Measurements from ENCODE around the gene NRXN2.

DNA sequence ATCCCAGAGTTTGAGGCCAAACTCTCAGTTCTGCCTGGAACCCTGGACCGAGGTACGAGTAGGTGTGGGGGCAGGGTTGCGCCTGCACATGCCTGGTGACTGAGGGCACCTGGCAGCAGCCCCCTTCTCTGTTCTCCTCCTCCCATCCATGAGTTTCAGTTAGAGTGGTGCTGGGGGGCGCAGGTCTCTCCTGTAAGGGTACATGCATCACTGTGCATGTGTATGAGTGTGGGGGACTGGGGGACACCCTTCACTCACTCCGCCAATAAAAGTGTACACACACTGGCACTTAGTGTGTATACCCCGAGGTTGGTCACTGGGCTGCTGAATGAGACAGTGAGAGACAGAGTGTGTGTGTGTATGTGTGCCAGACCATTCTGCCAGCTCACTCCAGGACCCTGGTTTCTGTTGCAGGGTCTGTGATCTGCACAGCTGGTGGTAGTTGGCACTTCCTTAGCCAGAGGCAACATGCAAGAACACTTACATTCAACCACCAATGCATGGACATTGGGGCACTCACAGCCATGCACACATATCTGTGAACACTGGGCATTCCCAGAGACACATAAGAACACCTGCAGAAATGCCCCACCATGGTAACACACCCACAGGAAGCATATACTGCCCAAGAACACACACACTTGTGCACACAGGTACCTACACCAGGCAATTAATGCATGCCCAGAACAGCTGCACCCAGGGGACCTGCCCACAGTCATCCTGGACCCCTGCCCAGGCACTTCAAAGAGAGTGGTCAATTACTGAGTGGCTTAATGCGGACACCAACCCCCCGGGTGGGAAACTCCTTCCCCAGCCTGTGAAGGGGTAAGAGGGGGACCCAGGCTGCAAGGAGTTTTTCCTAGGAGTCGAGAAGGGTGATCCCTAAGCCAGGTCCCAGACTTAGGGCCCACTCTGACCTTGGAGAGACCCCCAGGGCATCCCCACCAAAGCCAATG is 1.2 kb upstream of the NRXN2 start:
- no peak for TF ChIP-seq STAT3 (IDR thresholded peaks at IDR 0.05; ENCODE audit: low read depth, low read length)
- no peak for TF ChIP-seq POLR2A (IDR thresholded peaks at IDR 0.05; ENCODE audit: low read depth, low read length)
- TF ChIP-seq ASH2L (IDR thresholded peaks at IDR 0.05; ENCODE audit: borderline replicate concordance, low read depth), result no peak
- TF ChIP-seq, protein P1, sequence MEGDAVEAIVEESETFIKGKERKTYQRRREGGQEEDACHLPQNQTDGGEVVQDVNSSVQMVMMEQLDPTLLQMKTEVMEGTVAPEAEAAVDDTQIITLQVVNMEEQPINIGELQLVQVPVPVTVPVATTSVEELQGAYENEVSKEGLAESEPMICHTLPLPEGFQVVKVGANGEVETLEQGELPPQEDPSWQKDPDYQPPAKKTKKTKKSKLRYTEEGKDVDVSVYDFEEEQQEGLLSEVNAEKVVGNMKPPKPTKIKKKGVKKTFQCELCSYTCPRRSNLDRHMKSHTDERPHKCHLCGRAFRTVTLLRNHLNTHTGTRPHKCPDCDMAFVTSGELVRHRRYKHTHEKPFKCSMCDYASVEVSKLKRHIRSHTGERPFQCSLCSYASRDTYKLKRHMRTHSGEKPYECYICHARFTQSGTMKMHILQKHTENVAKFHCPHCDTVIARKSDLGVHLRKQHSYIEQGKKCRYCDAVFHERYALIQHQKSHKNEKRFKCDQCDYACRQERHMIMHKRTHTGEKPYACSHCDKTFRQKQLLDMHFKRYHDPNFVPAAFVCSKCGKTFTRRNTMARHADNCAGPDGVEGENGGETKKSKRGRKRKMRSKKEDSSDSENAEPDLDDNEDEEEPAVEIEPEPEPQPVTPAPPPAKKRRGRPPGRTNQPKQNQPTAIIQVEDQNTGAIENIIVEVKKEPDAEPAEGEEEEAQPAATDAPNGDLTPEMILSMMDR (IDR thresholded peaks at IDR 0.05 in 2 of 3, conservative IDR thresholded peaks at IDR 0.05 in 1 of 3; ENCODE audit: control insufficient read depth in 2 of 3, extremely low read depth in 1 of 3, insufficient read depth in 1 of 3, low read depth in 3 of 3, low read length in 3 of 3), result no peak
- TF ChIP-seq JUND (IDR thresholded peaks at IDR 0.05; ENCODE audit: low read depth, low read length), result no peak
- no peak for TF ChIP-seq CHD1 (IDR thresholded peaks at IDR 0.05; ENCODE audit: low read depth, low read length)
- no peak for TF ChIP-seq BHLHE40 (IDR thresholded peaks at IDR 0.05; ENCODE audit: borderline replicate concordance in 1 of 2, low read depth in 2 of 2, low read length in 1 of 2)
